Astrocyte of the spinal cord (primary cell): ENCODE data around the gene ATP5F1A.

Experiments used
- DNase-seq: peaks from one replicate; pipeline ENCODE4 v3.0.0; 2011; ENCODE audit warnings: low read depth, low spot score
- H3K4me3 ChIP-seq: 2 replicates; pipeline ENCODE4 v1.5.1; 2011; ENCODE audit warnings: low read depth, mild to moderate bottlenecking, low read length, moderate library complexity
- in situ Hi-C: cut with HindIII; loops from 2 replicates; pipeline ENCODE4 v1.10.0; 2017; ENCODE audit warnings: low sequenced_read_pairs
- TF ChIP-seq, protein P1 (sequence below): IDR thresholded peaks from 2 replicates; pipeline ENCODE4 v1.5.1; 2012; ENCODE audit warnings: low read depth, mild to moderate bottlenecking, low read length, inconsistent platforms

ATP5F1A gene

GRCh38 chr18:46037512-46038305 lies 60.4 kb downstream of the ATP5F1A start:
- TF ChIP-seq, protein P1, sequence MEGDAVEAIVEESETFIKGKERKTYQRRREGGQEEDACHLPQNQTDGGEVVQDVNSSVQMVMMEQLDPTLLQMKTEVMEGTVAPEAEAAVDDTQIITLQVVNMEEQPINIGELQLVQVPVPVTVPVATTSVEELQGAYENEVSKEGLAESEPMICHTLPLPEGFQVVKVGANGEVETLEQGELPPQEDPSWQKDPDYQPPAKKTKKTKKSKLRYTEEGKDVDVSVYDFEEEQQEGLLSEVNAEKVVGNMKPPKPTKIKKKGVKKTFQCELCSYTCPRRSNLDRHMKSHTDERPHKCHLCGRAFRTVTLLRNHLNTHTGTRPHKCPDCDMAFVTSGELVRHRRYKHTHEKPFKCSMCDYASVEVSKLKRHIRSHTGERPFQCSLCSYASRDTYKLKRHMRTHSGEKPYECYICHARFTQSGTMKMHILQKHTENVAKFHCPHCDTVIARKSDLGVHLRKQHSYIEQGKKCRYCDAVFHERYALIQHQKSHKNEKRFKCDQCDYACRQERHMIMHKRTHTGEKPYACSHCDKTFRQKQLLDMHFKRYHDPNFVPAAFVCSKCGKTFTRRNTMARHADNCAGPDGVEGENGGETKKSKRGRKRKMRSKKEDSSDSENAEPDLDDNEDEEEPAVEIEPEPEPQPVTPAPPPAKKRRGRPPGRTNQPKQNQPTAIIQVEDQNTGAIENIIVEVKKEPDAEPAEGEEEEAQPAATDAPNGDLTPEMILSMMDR, result no peak
- in situ Hi-C loops, result no loop called here
- no peak overlapping the region for H3K4me3 ChIP-seq
- DNase-seq, result no peak

DNA sequence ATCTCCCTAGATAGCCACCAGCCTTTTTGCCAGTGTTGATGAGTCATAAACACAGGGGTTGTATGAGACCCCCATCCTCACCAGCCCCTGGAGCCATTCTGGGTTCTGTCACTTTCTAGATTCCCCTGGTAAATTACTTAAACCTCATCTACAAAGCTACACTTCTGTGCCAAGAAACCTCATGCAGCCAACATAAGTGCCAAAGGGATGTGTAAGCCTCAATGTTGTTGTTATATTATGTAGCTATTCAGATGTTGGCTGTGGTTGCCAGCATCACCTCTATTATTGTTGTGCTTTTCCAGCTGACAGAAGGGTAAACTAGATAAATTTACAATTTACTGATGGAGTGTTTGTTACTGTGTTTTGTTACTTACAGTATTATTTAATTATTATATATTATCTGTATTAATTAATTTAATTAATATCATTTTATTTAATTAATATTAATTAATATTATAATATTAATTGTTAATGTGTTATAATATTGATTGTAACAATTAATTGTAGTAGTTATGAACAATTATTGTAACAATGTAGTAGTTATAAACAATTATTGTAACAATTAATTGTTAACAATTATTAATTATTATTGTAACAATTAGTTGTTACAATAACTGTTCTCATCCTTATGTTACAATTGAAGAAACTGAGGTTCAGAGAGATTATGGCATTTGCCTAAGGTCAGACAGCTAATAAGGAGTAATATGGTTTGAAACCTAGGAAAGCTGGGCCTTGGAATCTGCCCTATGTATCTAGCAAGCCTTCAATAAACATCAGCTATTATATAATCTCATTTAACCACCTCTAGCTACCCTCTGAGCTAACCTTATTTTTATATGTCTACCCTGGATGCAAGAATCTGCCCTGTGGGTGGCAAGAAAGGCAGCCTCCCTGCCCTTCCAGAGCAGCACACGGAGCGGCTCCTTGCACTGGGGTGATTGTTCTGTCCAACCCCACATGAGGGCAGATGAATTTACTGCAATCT lies 62.1 kb downstream of the ATP5F1A start:
- H3K4me3 ChIP-seq, result no peak overlapping the region
- in situ Hi-C loops, result no loop called here
- TF ChIP-seq, protein P1, result no peak
- DNase-seq, result peak; percentile 73

DNA sequence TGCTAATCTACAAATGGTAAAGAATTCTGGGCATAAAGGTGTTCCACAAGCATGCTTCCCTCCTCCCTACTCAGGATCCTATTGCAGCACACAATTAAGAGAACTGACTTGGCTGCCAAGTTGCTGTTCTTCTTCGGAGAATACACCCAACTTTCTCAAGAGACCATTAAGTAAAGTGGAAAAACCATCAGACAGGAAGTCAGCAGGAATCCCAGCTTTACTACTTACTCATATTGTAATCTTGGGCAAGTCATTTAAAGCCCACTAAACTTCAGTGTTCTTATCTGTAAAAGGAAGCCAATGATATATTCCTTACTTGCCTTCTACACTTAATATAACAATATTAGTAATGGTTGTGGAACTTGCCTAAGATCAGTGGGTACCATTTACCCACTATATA lies 63.9 kb downstream of the ATP5F1A start:
- DNase-seq, result peak; percentile 63

GRCh38 chr18:46031741-46032140 lies 66.4 kb downstream of the ATP5F1A start:
- in situ Hi-C loops, result no loop called here
- TF ChIP-seq, protein P1, result no peak
- no peak for DNase-seq
- H3K4me3 ChIP-seq, result no peak overlapping the region

More for the DNA sequence above, 63.9 kb downstream of the ATP5F1A start:
- TF ChIP-seq, protein P1, result no peak
- in situ Hi-C loops, result no loop called here
- no peak overlapping the region for H3K4me3 ChIP-seq
